IMR-90 (cell line): ENCODE results near the gene RADIL. TPM values are rescaled to one million over a fixed set of nuclear protein-coding genes. Genes with fewer than 3 reads are reported as not detected.

Experiments used
- ATAC-seq: fragments of 200-7000 bp; cut with Tn5 transposase; 2 replicates; pipeline ENCODE4 v1.9.1; 2020; ENCODE audit warnings: low read depth, mild to moderate bottlenecking, moderate library complexity
- BruUV-seq: library from RNA; stranded (reverse); fragments of 400-500 nt; replicated peaks from 2 replicates; lab custom pipeline; 2021; lab: Mats Ljungman, UMichigan
- CTCF ChIA-PET: fragments of 300-600 bp; formaldehyde crosslinking; extraction: SDS; loops from one replicate; lab custom pipeline; 2021; ENCODE audit warnings: antibody characterized with exemption; lab: Yijun Ruan, JAX
- POLR2A ChIA-PET: fragments of 300-600 bp; sonication (Branson Sonifier 250); formaldehyde crosslinking; loops from one replicate; lab custom pipeline; 2022; ENCODE audit warnings: antibody characterized with exemption; ENCODE audit not compliant: unreplicated experiment; lab: Charles Lee
- DNase-seq: peaks from one replicate; pipeline ENCODE4 v3.0.0; 2013
- H2AFZ ChIP-seq: replicated peaks from 2 replicates; pipeline ENCODE3; 2013; ENCODE audit warnings: low read length, mild to moderate bottlenecking; ENCODE audit not compliant: poor library complexity
- H2AK5ac ChIP-seq: 2 replicates; pipeline ENCODE4 v1.6.1; 2013; ENCODE audit warnings: low read depth, low read length, inconsistent platforms
- H2AK9ac ChIP-seq: replicated peaks from 2 replicates; pipeline ENCODE3; 2013; ENCODE audit warnings: mild to moderate bottlenecking, low read depth, low read length, moderate library complexity; ENCODE audit not compliant: poor library complexity
- H2BK120ac ChIP-seq: 2 replicates; pipeline ENCODE4 v1.6.1; 2013; ENCODE audit warnings: low read depth, low read length, inconsistent platforms
- H2BK15ac ChIP-seq: 3 replicates; pipeline ENCODE4 v1.6.1; 2013; ENCODE audit warnings: low read depth, low read length, inconsistent platforms
- H2BK20ac ChIP-seq: 2 replicates; pipeline ENCODE4 v1.6.1; 2013; ENCODE audit warnings: low read depth, mild to moderate bottlenecking, inconsistent platforms, low read length, moderate library complexity
- H2BK5ac ChIP-seq: 2 replicates; pipeline ENCODE4 v1.6.1; 2013; ENCODE audit warnings: mild to moderate bottlenecking, low read depth, low read length, inconsistent platforms; ENCODE audit not compliant: poor library complexity, severe bottlenecking
- H3K14ac ChIP-seq: replicated peaks from 2 replicates; pipeline ENCODE4 v1.6.1; 2013; ENCODE audit warnings: low read depth, low read length, inconsistent platforms
- H3K18ac ChIP-seq: 2 replicates; pipeline ENCODE4 v1.6.1; 2013; ENCODE audit warnings: low read depth, low read length, control low read depth
- H3K23ac ChIP-seq: 2 replicates; pipeline ENCODE4 v1.6.1; 2013; ENCODE audit warnings: low read depth, low read length, inconsistent platforms
- H3K27ac ChIP-seq: 2 replicates; pipeline ENCODE4 v1.5.1; 2013; ENCODE audit warnings: mild to moderate bottlenecking, control low read depth, low read length; ENCODE audit not compliant: insufficient read depth
- H3K27me3 ChIP-seq: 2 replicates; pipeline ENCODE4 v1.6.1; 2013; ENCODE audit warnings: low read length; ENCODE audit not compliant: control insufficient read depth, insufficient read depth
- H3K36me3 ChIP-seq: 2 replicates; pipeline ENCODE4 v1.6.1; 2013; ENCODE audit warnings: low read length, mixed read lengths; ENCODE audit not compliant: control insufficient read depth, insufficient read depth
- H3K4ac ChIP-seq: 2 replicates; pipeline ENCODE4 v1.6.1; 2013; ENCODE audit warnings: low read depth, low read length, inconsistent platforms
- H3K4me1 ChIP-seq: 2 replicates; pipeline ENCODE4 v1.6.1; 2013; ENCODE audit warnings: low read length, mixed read lengths; ENCODE audit not compliant: control insufficient read depth, insufficient read depth
- H3K4me2 ChIP-seq: 2 replicates; pipeline ENCODE4 v1.6.1; 2013; ENCODE audit warnings: low read depth, mild to moderate bottlenecking, control low read depth, low read length, moderate library complexity
- H3K4me3 ChIP-seq: 2 replicates; pipeline ENCODE4 v1.5.1; 2013; ENCODE audit warnings: low read depth, mild to moderate bottlenecking, control low read depth, low read length, moderate library complexity; ENCODE audit not compliant: insufficient read depth
- H3K56ac ChIP-seq: 2 replicates; pipeline ENCODE4 v1.6.1; 2013; ENCODE audit warnings: low read length, inconsistent platforms; ENCODE audit not compliant: insufficient read depth; ENCODE audit errors: extremely low read depth
- H3K79me1 ChIP-seq, 2 experiments: 2 replicates each; pipeline ENCODE4 v1.6.1; 2013; ENCODE audit warnings: low read length in 2 of 2, inconsistent platforms in 1 of 2, low read depth in 1 of 2
- H3K9ac ChIP-seq: 2 replicates; pipeline ENCODE4 v1.6.1; 2013; ENCODE audit warnings: low read depth, low read length, control low read depth
- H3K9me1 ChIP-seq: 2 replicates; pipeline ENCODE4 v1.6.1; 2013; ENCODE audit warnings: low read length, inconsistent platforms; ENCODE audit not compliant: insufficient read depth
- H3K9me3 ChIP-seq: 2 replicates; pipeline ENCODE4 v1.6.1; 2013; ENCODE audit warnings: low read length; ENCODE audit not compliant: control insufficient read depth, insufficient read depth
- H4K20me1 ChIP-seq: 2 replicates; pipeline ENCODE4 v1.6.1; 2013; ENCODE audit warnings: low read length, inconsistent platforms; ENCODE audit not compliant: insufficient read depth
- H4K5ac ChIP-seq: 2 replicates; pipeline ENCODE4 v1.6.1; 2013; ENCODE audit warnings: mild to moderate bottlenecking, low read depth, low read length, control low read depth
- H4K8ac ChIP-seq, 2 experiments: 2 replicates each; pipeline ENCODE4 v1.6.1; 2013; ENCODE audit warnings: low read depth in 2 of 2, low read length in 2 of 2, control low read depth in 1 of 2, inconsistent platforms in 1 of 2
- H4K91ac ChIP-seq: 2 replicates; pipeline ENCODE4 v1.6.1; 2013; ENCODE audit warnings: low read depth, low read length, inconsistent platforms; ENCODE audit not compliant: insufficient read depth
- CEBPB ChIP-seq: IDR thresholded peaks from 2 replicates; pipeline ENCODE4 v1.6.1; 2012; ENCODE audit warnings: low read depth, low read length, improper control_type of control experiment
- MAZ ChIP-seq: IDR thresholded peaks from 2 replicates; pipeline ENCODE4 v1.6.1; 2012; ENCODE audit warnings: low read depth, mild to moderate bottlenecking, low read length, improper control_type of control experiment, moderate library complexity, borderline replicate concordance
- WGBS, 2 experiments: methylation state at CpG; one replicate each; pipeline versions ENCODE4 v1.1.5 to v1.1.7; 2013; ENCODE audit warnings: missing lambda C conversion rate in 2 of 2; ENCODE audit not compliant: insufficient read length in 1 of 2; ENCODE audit errors: extremely low coverage in 2 of 2; 5-methylcytosine and 5-hydroxymethylcytosine counted together
- dilution Hi-C: fragments of 300-500 bp; cut with HindIII; formaldehyde crosslinking; loops from one replicate; pipeline ENCODE4 v1.14.3; 2018; ENCODE audit warnings: low sequenced_read_pairs; ENCODE audit not compliant: unreplicated experiment
- in situ Hi-C: fragments of 300-500 bp; cut with MboI; formaldehyde crosslinking; loops from 3 replicates; pipeline ENCODE4 v1.14.3; 2019; ENCODE audit warnings: low sequenced_read_pairs, inconsistent platforms, mixed read lengths
- intact Hi-C: fragments of 100-400 bp; cut with micrococcal nuclease; formaldehyde crosslinking; loops from 2 replicates; pipeline ENCODE4 v1.10.0; 2022
- polyA plus RNA-seq, 3 experiments: library from polyadenylated mRNA; depleted of rRNA; stranded (reverse); fragments of >200 nt; gene quantifications; 2 replicates each; pipeline ENCODE4 v1.2.3, GENCODE V29; 2012; ENCODE audit warnings: low replicate concordance in 1 of 3
- total RNA-seq: library from RNA; depleted of rRNA; stranded (reverse); fragments of >200 nt; gene quantifications from 2 replicates; pipeline ENCODE4 v1.2.3, GENCODE V29; 2012

Gene RADIL
- total and polyA plus RNA-seq, 2 of the 4 experiments (the other 2 are of a cell fraction): 0.18 to 0.48 TPM

GRCh38 chr7:4768597-4769569, 114.6 kb downstream of the RADIL start:
- in situ Hi-C loops (loop anchor here (25.0 kb wide), 1 partner anchor 1907 kb away; no protein-coding TSS in a partner anchor), intact Hi-C loops (no loop called here), dilution Hi-C loops (no loop called here)
- no TSS peak for BruUV-seq
- Histone ChIP-seq H3K4me2 (no peak overlapping the region), H3K36me3 (peaks cover 41% of the 10 kb centered on the region), H2BK120ac (no peak overlapping the region), H3K4me1 (no peaks in the 10 kb centered on the region), H3K27ac (no peak overlapping the region), H2AK9ac (no peak overlapping the region), H2AFZ (no peak overlapping the region), H3K9me1 (peaks cover under 1% of the 10 kb centered on the region; the same call in 1 of the 2 replicates), H3K56ac (no peak overlapping the region), H3K23ac (no peak overlapping the region), H2BK20ac (no peak overlapping the region), H2AK5ac (no peak overlapping the region), H3K9ac (no peak overlapping the region), H2BK5ac (no peak overlapping the region), H4K20me1 (peaks cover 12% of the 10 kb centered on the region), H4K8ac (no peak overlapping the region), H4K91ac (no peak overlapping the region), H4K5ac (no peak overlapping the region), H3K27me3 (no peaks in the 10 kb centered on the region), H2BK15ac (no peak overlapping the region), H3K9me3 (no peaks in the 10 kb centered on the region), H3K4ac (no peak overlapping the region), H3K79me1 (peaks cover 14 to 53% of the 10 kb centered on the region in 2 experiments), H3K18ac (no peak overlapping the region), H3K4me3 (no peak overlapping the region), H3K14ac (no peak overlapping the region)
- 91% methylated on average over 9 of the region's 27 CpGs; no CpG with 5 or more reads in 1 of the 2 experiments for WGBS, 2 experiments
- TF ChIP-seq MAZ (no peak), CEBPB (no peak)
- DNase-seq: no peak
- POLR2A ChIA-PET: no interaction called here
- ATAC-seq: no peak
- CTCF ChIA-PET: no interaction called here
